K562 (cell line): Measurements from ENCODE around the gene HSF2.

ENCODE experiments used
- BMI1 ChIP-seq: fragments of 150-350 bp; IDR thresholded peaks from 2 replicates; pipeline ENCODE4 v1.6.1; 2014; ENCODE audit warnings: low read length
- CTCF ChIP-seq, 3 experiments: IDR thresholded peaks in 2 of 3; conservative IDR thresholded peaks in 1 of 3; 2 replicates each; pipeline ENCODE4 v1.5.1; 2011 to 2012; ENCODE audit warnings: low read length in 3 of 3, mild to moderate bottlenecking in 3 of 3, control low read depth in 2 of 3, improper control_type of control experiment in 1 of 3, inconsistent platforms in 1 of 3, low read depth in 1 of 3, mixed read lengths in 1 of 3, moderate library complexity in 1 of 3; ENCODE audit not compliant: insufficient read depth in 2 of 3
- E2F6 ChIP-seq, 2 experiments: IDR thresholded peaks; 2 replicates each; pipeline ENCODE4 v1.6.1; 2011; ENCODE audit warnings: borderline replicate concordance in 1 of 2, control low read depth in 1 of 2, low read depth in 1 of 2, low read length in 1 of 2, mild to moderate bottlenecking in 1 of 2, mixed read lengths in 1 of 2, moderate library complexity in 1 of 2; ENCODE audit not compliant: insufficient read depth in 1 of 2, insufficient read length in 1 of 2, poor library complexity in 1 of 2, severe bottlenecking in 1 of 2; ENCODE audit errors: extremely low read depth in 1 of 2
- EGR1 ChIP-seq: fragments of 450-650 bp; conservative IDR thresholded peaks from 2 replicates; pipeline ENCODE4 v1.6.1; 2017; ENCODE audit warnings: mild to moderate bottlenecking
- GMEB1 ChIP-seq: fragments of 250-450 bp; sonication (Bioruptor Pico); IDR thresholded peaks from 2 replicates; pipeline ENCODE4 v1.4.0; 2020; ENCODE audit warnings: mild to moderate bottlenecking
- MAX ChIP-seq: sonication (generic); formaldehyde crosslinking; IDR thresholded peaks from 2 replicates; pipeline ENCODE4 v1.9.0; 2022; ENCODE audit warnings: mild to moderate bottlenecking, missing genetic modification reagents
- NBN ChIP-seq: fragments of 450-650 bp; IDR thresholded peaks from 2 replicates; pipeline ENCODE4 v1.6.1; 2016; ENCODE audit warnings: low read depth, mild to moderate bottlenecking
- NFYB ChIP-seq: IDR thresholded peaks from 2 replicates; pipeline ENCODE4 v1.6.1; 2011; ENCODE audit warnings: mild to moderate bottlenecking, moderate library complexity; ENCODE audit not compliant: insufficient read length; ENCODE audit errors: extremely low read depth
- SRF ChIP-seq, 2 experiments: fragments of 250-450, 450-650 bp in 1 of 2; sonication (Bioruptor Pico) in 1 of 2; sonication (generic) in 1 of 2; formaldehyde crosslinking; IDR thresholded peaks; 2 replicates each; pipeline versions ENCODE4 v1.5.0 to v1.5.1; 2020 to 2022; ENCODE audit warnings: mild to moderate bottlenecking in 1 of 2, missing genetic modification reagents in 1 of 2
- STAT5B ChIP-seq: fragments of 250-450 bp; sonication (Bioruptor Pico); IDR thresholded peaks from 2 replicates; pipeline ENCODE4 v1.8.0; 2021; ENCODE audit warnings: mild to moderate bottlenecking, inconsistent platforms
- ZNF431 ChIP-seq: sonication (generic); formaldehyde crosslinking; IDR thresholded peaks from 2 replicates; pipeline ENCODE4 v1.8.0; 2022; ENCODE audit warnings: mild to moderate bottlenecking, missing genetic modification reagents

- TF ChIP-seq MAX (CRISPR knock-in tag) (no peak), ZNF431 (CRISPR knock-in tag) (no peak), E2F6 (IDR thresholded peaks at IDR 0.05; ENCODE audit: borderline replicate concordance in 1 of 2, extremely low read depth in 1 of 2, insufficient read depth in 1 of 2, insufficient read length in 1 of 2, low read depth in 1 of 2, low read length in 1 of 2, poor library complexity in 1 of 2, severe bottlenecking in 1 of 2) (no peak), NBN (no peak), NFYB (no peak), STAT5B (CRISPR knock-in tag) (no peak), SRF (CRISPR knock-in tag; IDR thresholded peaks at IDR 0.05) (no peak), EGR1 (no peak), BMI1 (no peak), CTCF (IDR thresholded peaks at IDR 0.05 in 2 of 3, conservative IDR thresholded peaks at IDR 0.05 in 1 of 3; ENCODE audit: insufficient read depth in 2 of 3, low read depth in 1 of 3, low read length in 3 of 3) (no peak), GMEB1 (CRISPR knock-in tag) (no peak)
These were observed 62.4 kb downstream of the HSF2 start for GRCh38 chr6:122461885-122462284.
